IMR-90 (cell line): ENCODE results near the gene NPFFR1. TPM values are rescaled to one million over a fixed set of nuclear protein-coding genes. Genes with fewer than 3 reads are reported as not detected.
A peak's percentile ranks its signal among the peaks of the same experiment; 100 is the strongest.

Source experiments
- ATAC-seq: fragments of 200-7000 bp; cut with Tn5 transposase; 2 replicates; pipeline ENCODE4 v1.9.1; 2020; ENCODE audit warnings: low read depth, mild to moderate bottlenecking, moderate library complexity
- BruUV-seq: library from RNA; stranded (reverse); fragments of 400-500 nt; replicated peaks from 2 replicates; lab custom pipeline; 2021; lab: Mats Ljungman, UMichigan
- CTCF ChIA-PET: fragments of 300-600 bp; formaldehyde crosslinking; extraction: SDS; loops from one replicate; lab custom pipeline; 2021; ENCODE audit warnings: antibody characterized with exemption; lab: Yijun Ruan, JAX
- POLR2A ChIA-PET: fragments of 300-600 bp; sonication (Branson Sonifier 250); formaldehyde crosslinking; loops from one replicate; lab custom pipeline; 2022; ENCODE audit warnings: antibody characterized with exemption; ENCODE audit not compliant: unreplicated experiment; lab: Charles Lee
- DNase-seq: peaks from one replicate; pipeline ENCODE4 v3.0.0; 2013
- H2AFZ ChIP-seq: replicated peaks from 2 replicates; pipeline ENCODE3; 2013; ENCODE audit warnings: low read length, mild to moderate bottlenecking; ENCODE audit not compliant: poor library complexity
- H2AK5ac ChIP-seq: 2 replicates; pipeline ENCODE4 v1.6.1; 2013; ENCODE audit warnings: low read depth, low read length, inconsistent platforms
- H2AK9ac ChIP-seq: replicated peaks from 2 replicates; pipeline ENCODE3; 2013; ENCODE audit warnings: mild to moderate bottlenecking, low read depth, low read length, moderate library complexity; ENCODE audit not compliant: poor library complexity
- H2BK120ac ChIP-seq: 2 replicates; pipeline ENCODE4 v1.6.1; 2013; ENCODE audit warnings: low read depth, low read length, inconsistent platforms
- H2BK15ac ChIP-seq: 3 replicates; pipeline ENCODE4 v1.6.1; 2013; ENCODE audit warnings: low read depth, low read length, inconsistent platforms
- H2BK20ac ChIP-seq: 2 replicates; pipeline ENCODE4 v1.6.1; 2013; ENCODE audit warnings: low read depth, mild to moderate bottlenecking, inconsistent platforms, low read length, moderate library complexity
- H2BK5ac ChIP-seq: 2 replicates; pipeline ENCODE4 v1.6.1; 2013; ENCODE audit warnings: mild to moderate bottlenecking, low read depth, low read length, inconsistent platforms; ENCODE audit not compliant: poor library complexity, severe bottlenecking
- H3K14ac ChIP-seq: replicated peaks from 2 replicates; pipeline ENCODE4 v1.6.1; 2013; ENCODE audit warnings: low read depth, low read length, inconsistent platforms
- H3K18ac ChIP-seq: 2 replicates; pipeline ENCODE4 v1.6.1; 2013; ENCODE audit warnings: low read depth, low read length, control low read depth
- H3K23ac ChIP-seq: 2 replicates; pipeline ENCODE4 v1.6.1; 2013; ENCODE audit warnings: low read depth, low read length, inconsistent platforms
- H3K27ac ChIP-seq: 2 replicates; pipeline ENCODE4 v1.5.1; 2013; ENCODE audit warnings: mild to moderate bottlenecking, control low read depth, low read length; ENCODE audit not compliant: insufficient read depth
- H3K27me3 ChIP-seq: 2 replicates; pipeline ENCODE4 v1.6.1; 2013; ENCODE audit warnings: low read length; ENCODE audit not compliant: control insufficient read depth, insufficient read depth
- H3K36me3 ChIP-seq: 2 replicates; pipeline ENCODE4 v1.6.1; 2013; ENCODE audit warnings: low read length, mixed read lengths; ENCODE audit not compliant: control insufficient read depth, insufficient read depth
- H3K4ac ChIP-seq: 2 replicates; pipeline ENCODE4 v1.6.1; 2013; ENCODE audit warnings: low read depth, low read length, inconsistent platforms
- H3K4me1 ChIP-seq: 2 replicates; pipeline ENCODE4 v1.6.1; 2013; ENCODE audit warnings: low read length, mixed read lengths; ENCODE audit not compliant: control insufficient read depth, insufficient read depth
- H3K4me2 ChIP-seq: 2 replicates; pipeline ENCODE4 v1.6.1; 2013; ENCODE audit warnings: low read depth, mild to moderate bottlenecking, control low read depth, low read length, moderate library complexity
- H3K4me3 ChIP-seq: 2 replicates; pipeline ENCODE4 v1.5.1; 2013; ENCODE audit warnings: low read depth, mild to moderate bottlenecking, control low read depth, low read length, moderate library complexity; ENCODE audit not compliant: insufficient read depth
- H3K56ac ChIP-seq: 2 replicates; pipeline ENCODE4 v1.6.1; 2013; ENCODE audit warnings: low read length, inconsistent platforms; ENCODE audit not compliant: insufficient read depth; ENCODE audit errors: extremely low read depth
- H3K79me1 ChIP-seq, 2 experiments: 2 replicates each; pipeline ENCODE4 v1.6.1; 2013; ENCODE audit warnings: low read length in 2 of 2, inconsistent platforms in 1 of 2, low read depth in 1 of 2
- H3K9ac ChIP-seq: 2 replicates; pipeline ENCODE4 v1.6.1; 2013; ENCODE audit warnings: low read depth, low read length, control low read depth
- H3K9me1 ChIP-seq: 2 replicates; pipeline ENCODE4 v1.6.1; 2013; ENCODE audit warnings: low read length, inconsistent platforms; ENCODE audit not compliant: insufficient read depth
- H3K9me3 ChIP-seq: 2 replicates; pipeline ENCODE4 v1.6.1; 2013; ENCODE audit warnings: low read length; ENCODE audit not compliant: control insufficient read depth, insufficient read depth
- H4K20me1 ChIP-seq: 2 replicates; pipeline ENCODE4 v1.6.1; 2013; ENCODE audit warnings: low read length, inconsistent platforms; ENCODE audit not compliant: insufficient read depth
- H4K5ac ChIP-seq: 2 replicates; pipeline ENCODE4 v1.6.1; 2013; ENCODE audit warnings: mild to moderate bottlenecking, low read depth, low read length, control low read depth
- H4K8ac ChIP-seq, 2 experiments: 2 replicates each; pipeline ENCODE4 v1.6.1; 2013; ENCODE audit warnings: low read depth in 2 of 2, low read length in 2 of 2, control low read depth in 1 of 2, inconsistent platforms in 1 of 2
- H4K91ac ChIP-seq: 2 replicates; pipeline ENCODE4 v1.6.1; 2013; ENCODE audit warnings: low read depth, low read length, inconsistent platforms; ENCODE audit not compliant: insufficient read depth
- MAZ ChIP-seq: IDR thresholded peaks from 2 replicates; pipeline ENCODE4 v1.6.1; 2012; ENCODE audit warnings: low read depth, mild to moderate bottlenecking, low read length, improper control_type of control experiment, moderate library complexity, borderline replicate concordance
- MXI1 ChIP-seq: IDR thresholded peaks from 2 replicates; pipeline ENCODE4 v1.6.1; 2012; ENCODE audit warnings: low read depth, mild to moderate bottlenecking, low read length, moderate library complexity, borderline replicate concordance
- NFE2L2 ChIP-seq: fragments of 150-350 bp; IDR thresholded peaks from 2 replicates; pipeline ENCODE4 v1.6.1; 2016; ENCODE audit warnings: low read depth, mild to moderate bottlenecking, low read length
- RAD21 ChIP-seq: IDR thresholded peaks from 2 replicates; pipeline ENCODE4 v1.6.1; 2012; ENCODE audit warnings: low read length, improper control_type of control experiment
- SMC3 ChIP-seq: fragments of 150-350 bp; IDR thresholded peaks from 2 replicates; pipeline ENCODE4 v1.6.1; 2016; ENCODE audit warnings: low read depth, mild to moderate bottlenecking, antibody characterized with exemption, low read length, moderate library complexity
- WGBS, 2 experiments: methylation state at CpG; one replicate each; pipeline versions ENCODE4 v1.1.5 to v1.1.7; 2013; ENCODE audit warnings: missing lambda C conversion rate in 2 of 2; ENCODE audit not compliant: insufficient read length in 1 of 2; ENCODE audit errors: extremely low coverage in 2 of 2; 5-methylcytosine and 5-hydroxymethylcytosine counted together
- dilution Hi-C: fragments of 300-500 bp; cut with HindIII; formaldehyde crosslinking; loops from one replicate; pipeline ENCODE4 v1.14.3; 2018; ENCODE audit warnings: low sequenced_read_pairs; ENCODE audit not compliant: unreplicated experiment
- in situ Hi-C: fragments of 300-500 bp; cut with MboI; formaldehyde crosslinking; loops from 3 replicates; pipeline ENCODE4 v1.14.3; 2019; ENCODE audit warnings: low sequenced_read_pairs, inconsistent platforms, mixed read lengths
- intact Hi-C: fragments of 100-400 bp; cut with micrococcal nuclease; formaldehyde crosslinking; loops from 2 replicates; pipeline ENCODE4 v1.10.0; 2022
- polyA plus RNA-seq, 3 experiments: library from polyadenylated mRNA; depleted of rRNA; stranded (reverse); fragments of >200 nt; gene quantifications; 2 replicates each; pipeline ENCODE4 v1.2.3, GENCODE V29; 2012; ENCODE audit warnings: low replicate concordance in 1 of 3
- total RNA-seq: library from RNA; depleted of rRNA; stranded (reverse); fragments of >200 nt; gene quantifications from 2 replicates; pipeline ENCODE4 v1.2.3, GENCODE V29; 2012
- TF ChIP-seq, protein P1 (sequence below): conservative IDR thresholded peaks from 2 replicates; pipeline ENCODE4 v1.5.1; 2012; ENCODE audit warnings: mild to moderate bottlenecking, low read depth, low read length, improper control_type of control experiment
- TF ChIP-seq, protein P2 (sequence below): fragments of 150-350 bp; IDR thresholded peaks from 2 replicates; pipeline ENCODE4 v1.6.1; 2016; ENCODE audit warnings: low read depth, mild to moderate bottlenecking, low read length, moderate library complexity, borderline replicate concordance

Gene NPFFR1
- total and polyA plus RNA-seq, 2 of the 4 experiments (the other 2 are of a cell fraction): not detected

DNA sequence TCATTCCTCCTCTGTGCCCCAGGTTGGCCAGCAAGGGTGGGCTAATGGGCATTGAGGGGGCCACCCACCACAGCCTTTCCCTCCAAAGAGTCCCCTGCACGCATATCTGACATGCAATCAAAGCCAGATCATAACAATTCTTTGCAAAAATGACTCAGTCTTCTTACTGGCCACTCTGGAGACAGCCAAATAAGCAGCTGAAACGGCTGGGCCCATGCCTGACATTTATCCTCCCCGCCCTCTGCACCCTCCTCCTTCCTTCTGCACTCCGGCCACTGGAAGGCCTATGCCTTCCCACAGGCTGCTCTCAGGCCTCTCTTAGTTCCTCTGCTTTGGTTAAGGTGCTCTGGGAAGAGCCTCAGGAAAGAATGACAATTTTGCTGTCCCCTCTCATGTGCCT is 29.2 kb upstream of the NPFFR1 start:
- TF ChIP-seq MAZ (no peak), NFE2L2 (no peak), MXI1 (no peak), RAD21 (no peak), SMC3 (no peak)
- TF ChIP-seq, protein P1, sequence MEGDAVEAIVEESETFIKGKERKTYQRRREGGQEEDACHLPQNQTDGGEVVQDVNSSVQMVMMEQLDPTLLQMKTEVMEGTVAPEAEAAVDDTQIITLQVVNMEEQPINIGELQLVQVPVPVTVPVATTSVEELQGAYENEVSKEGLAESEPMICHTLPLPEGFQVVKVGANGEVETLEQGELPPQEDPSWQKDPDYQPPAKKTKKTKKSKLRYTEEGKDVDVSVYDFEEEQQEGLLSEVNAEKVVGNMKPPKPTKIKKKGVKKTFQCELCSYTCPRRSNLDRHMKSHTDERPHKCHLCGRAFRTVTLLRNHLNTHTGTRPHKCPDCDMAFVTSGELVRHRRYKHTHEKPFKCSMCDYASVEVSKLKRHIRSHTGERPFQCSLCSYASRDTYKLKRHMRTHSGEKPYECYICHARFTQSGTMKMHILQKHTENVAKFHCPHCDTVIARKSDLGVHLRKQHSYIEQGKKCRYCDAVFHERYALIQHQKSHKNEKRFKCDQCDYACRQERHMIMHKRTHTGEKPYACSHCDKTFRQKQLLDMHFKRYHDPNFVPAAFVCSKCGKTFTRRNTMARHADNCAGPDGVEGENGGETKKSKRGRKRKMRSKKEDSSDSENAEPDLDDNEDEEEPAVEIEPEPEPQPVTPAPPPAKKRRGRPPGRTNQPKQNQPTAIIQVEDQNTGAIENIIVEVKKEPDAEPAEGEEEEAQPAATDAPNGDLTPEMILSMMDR: no peak
- TF ChIP-seq, protein P2, sequence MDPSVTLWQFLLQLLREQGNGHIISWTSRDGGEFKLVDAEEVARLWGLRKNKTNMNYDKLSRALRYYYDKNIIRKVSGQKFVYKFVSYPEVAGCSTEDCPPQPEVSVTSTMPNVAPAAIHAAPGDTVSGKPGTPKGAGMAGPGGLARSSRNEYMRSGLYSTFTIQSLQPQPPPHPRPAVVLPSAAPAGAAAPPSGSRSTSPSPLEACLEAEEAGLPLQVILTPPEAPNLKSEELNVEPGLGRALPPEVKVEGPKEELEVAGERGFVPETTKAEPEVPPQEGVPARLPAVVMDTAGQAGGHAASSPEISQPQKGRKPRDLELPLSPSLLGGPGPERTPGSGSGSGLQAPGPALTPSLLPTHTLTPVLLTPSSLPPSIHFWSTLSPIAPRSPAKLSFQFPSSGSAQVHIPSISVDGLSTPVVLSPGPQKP: no peak
- in situ Hi-C loops: no loop called here
- H3K4me2 ChIP-seq: no peak overlapping the region; the same call in 1 of the 2 replicates
- no peak overlapping the region for H4K91ac ChIP-seq
- H4K8ac ChIP-seq: no peak overlapping the region
- dilution Hi-C loops: no loop called here
- ATAC-seq: peak; percentile 94
- no peak overlapping the region for H2BK5ac ChIP-seq
- H3K56ac ChIP-seq: no peak overlapping the region
- H2AFZ ChIP-seq: peak overlapping the region; percentile 1
- no peak overlapping the region for H3K4ac ChIP-seq
- POLR2A ChIA-PET: no interaction called here
- no peak overlapping the region for H2BK120ac ChIP-seq
- peaks cover 3% of the 10 kb centered on the region; the same call in 1 of the 2 replicates for H3K9me1 ChIP-seq
- H3K27ac ChIP-seq: peak overlapping the region; percentile 18; the same call in 1 of the 2 replicates
- no peaks in the 10 kb centered on the region for H3K79me1 ChIP-seq
- H3K4me1 ChIP-seq: peaks cover 7% of the 10 kb centered on the region; the same call in 1 of the 2 replicates
- no peak overlapping the region for H2AK9ac ChIP-seq
- H3K14ac ChIP-seq: no peak overlapping the region
- intact Hi-C loops: no loop called here
- no peak overlapping the region for H3K4me3 ChIP-seq
- peak overlapping the region; percentile 25; the same call in 1 of the 2 replicates for H3K18ac ChIP-seq
- peak; percentile 29 for DNase-seq
- no peaks in the 10 kb centered on the region for H3K9me3 ChIP-seq
- CTCF ChIA-PET: no interaction called here
- no peaks in the 10 kb centered on the region; the same call in 1 of the 2 replicates for H4K20me1 ChIP-seq
- H3K23ac ChIP-seq: no peak overlapping the region
- BruUV-seq: no TSS peak
- peak overlapping the region; percentile 20; the same call in 1 of the 2 replicates for H3K9ac ChIP-seq
- H2BK20ac ChIP-seq: no peak overlapping the region
- 0 out of 2 replicates have a peak, but pooled peaks cover 1% of the 10 kb centered on the region for H3K27me3 ChIP-seq
- no peaks in the 10 kb centered on the region for H3K36me3 ChIP-seq
- no peak overlapping the region for H2AK5ac ChIP-seq
- peak overlapping the region; percentile 27; the same call in 1 of the 2 replicates for H4K5ac ChIP-seq
- H2BK15ac ChIP-seq: no peak overlapping the region
- 17% methylated on average over 1 of the region's 4 CpGs; no CpG with 5 or more reads in 1 of the 2 experiments for WGBS, 2 experiments
